Measurements from ENCODE around the gene LTF.
"Not testable (repeated sequence)": the region's sequence is repeated elsewhere in the genome, so short reads cannot be mapped to it uniquely, and the experiment has no call there.

The LTF gene

DNA sequence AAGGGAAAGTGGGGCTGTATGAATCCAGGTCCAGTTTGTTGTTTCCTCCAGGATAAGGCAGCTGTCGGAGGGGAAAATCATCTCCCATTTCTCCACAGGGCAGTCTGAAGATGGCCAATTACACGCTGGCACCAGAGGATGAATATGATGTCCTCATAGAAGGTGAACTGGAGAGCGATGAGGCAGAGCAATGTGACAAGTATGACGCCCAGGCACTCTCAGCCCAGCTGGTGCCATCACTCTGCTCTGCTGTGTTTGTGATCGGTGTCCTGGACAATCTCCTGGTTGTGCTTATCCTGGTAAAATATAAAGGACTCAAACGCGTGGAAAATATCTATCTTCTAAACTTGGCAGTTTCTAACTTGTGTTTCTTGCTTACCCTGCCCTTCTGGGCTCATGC is 56.7 kb downstream of the LTF start:
- TF ChIP-seq CTCF (IDR thresholded peaks at IDR 0.05; ENCODE audit: low read depth, low read length): no peak
- H3K4me3 ChIP-seq (ENCODE audit: low read depth, low read length): peak overlapping the region; percentile 47; the same call in 1 of the 2 replicates

DNA sequence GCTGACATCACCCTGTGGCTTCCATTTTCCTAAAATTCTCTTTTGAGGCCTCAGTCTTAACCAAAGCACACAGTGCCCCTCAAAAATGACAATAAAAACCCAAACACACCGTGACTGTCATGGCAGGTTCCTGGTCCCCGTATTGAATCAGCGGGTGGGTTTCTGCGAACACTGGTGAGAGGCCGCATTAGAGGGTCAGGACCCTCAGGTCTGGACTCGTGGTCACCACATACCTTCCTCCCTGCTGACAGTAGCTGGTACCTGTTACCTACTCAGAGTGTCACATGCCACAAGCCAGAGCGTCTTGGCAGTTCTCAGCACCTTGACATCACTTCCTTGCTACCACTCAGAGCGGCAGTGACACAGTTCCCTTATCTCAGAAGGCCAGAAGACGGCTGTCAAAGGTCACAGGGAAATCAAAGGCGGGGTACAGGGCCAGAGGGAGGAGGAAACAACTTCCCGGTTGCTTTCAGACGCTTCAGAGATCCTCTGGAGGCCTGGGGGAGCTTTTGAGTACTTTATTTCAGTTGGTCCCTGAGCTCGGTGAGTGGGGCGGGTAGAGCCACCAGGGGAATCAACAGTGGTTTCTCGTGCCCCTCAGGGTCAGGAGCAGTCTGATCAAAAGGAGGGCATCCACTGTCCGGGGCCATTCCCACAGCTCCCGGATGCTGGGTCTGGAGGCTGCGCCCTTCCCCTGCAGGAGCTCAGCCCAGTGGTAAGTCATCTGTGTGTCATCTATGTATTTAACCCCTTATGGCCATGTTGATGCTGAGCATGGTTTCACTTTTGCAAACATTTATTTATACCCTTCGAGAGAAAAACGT is 57.7 kb downstream of the LTF start, which contains the start of the genes CCR5AS and CCRL2:
Gene CCR5AS (minus strand): TSS at position 279 of the 824 bp plus-strand sequence.
Gene CCRL2 (plus strand): TSS at position 472 of the 824 bp plus-strand sequence. CDS start 821 bp downstream, outside the sequence.
- TF ChIP-seq CTCF (IDR thresholded peaks at IDR 0.05; ENCODE audit: low read depth, low read length): no peak
- peak within 1 kb of the TSS; percentile 47 for H3K4me3 ChIP-seq (ENCODE audit: low read depth, low read length)

- no peak for TF ChIP-seq CTCF (IDR thresholded peaks at IDR 0.05; ENCODE audit: low read depth, low read length)
- no peak overlapping the region for H3K4me3 ChIP-seq (ENCODE audit: low read depth, low read length)
These were observed 58.3 kb downstream of the LTF start for GRCh38 chr3:46406443-46406787.

- H3K4me3 ChIP-seq (ENCODE audit: low read depth, low read length): no peak overlapping the region
- no peak for TF ChIP-seq CTCF (IDR thresholded peaks at IDR 0.05; ENCODE audit: low read depth, low read length)
These were observed 59.2 kb downstream of the LTF start for GRCh38 chr3:46405301-46406019.

- not testable (repeated sequence) for H3K4me3 ChIP-seq (ENCODE audit: low read depth, low read length)
These were observed 61.8 kb downstream of the LTF start for GRCh38 chr3:46402902-46403301.

GRCh38 chr3:46401579-46401978 is 63.1 kb downstream of the LTF start:
- H3K4me3 ChIP-seq (ENCODE audit: low read depth, low read length): no peak overlapping the region
- no peak for TF ChIP-seq CTCF (IDR thresholded peaks at IDR 0.05; ENCODE audit: low read depth, low read length)

GRCh38 chr3:46400846-46401245 is 63.9 kb downstream of the LTF start:
- TF ChIP-seq CTCF (IDR thresholded peaks at IDR 0.05; ENCODE audit: low read depth, low read length): no peak
- H3K4me3 ChIP-seq (ENCODE audit: low read depth, low read length): no peak overlapping the region

Data from WI38 (cell line).